ENCODE data around the gene OGDH.

OGDH gene

DNA sequence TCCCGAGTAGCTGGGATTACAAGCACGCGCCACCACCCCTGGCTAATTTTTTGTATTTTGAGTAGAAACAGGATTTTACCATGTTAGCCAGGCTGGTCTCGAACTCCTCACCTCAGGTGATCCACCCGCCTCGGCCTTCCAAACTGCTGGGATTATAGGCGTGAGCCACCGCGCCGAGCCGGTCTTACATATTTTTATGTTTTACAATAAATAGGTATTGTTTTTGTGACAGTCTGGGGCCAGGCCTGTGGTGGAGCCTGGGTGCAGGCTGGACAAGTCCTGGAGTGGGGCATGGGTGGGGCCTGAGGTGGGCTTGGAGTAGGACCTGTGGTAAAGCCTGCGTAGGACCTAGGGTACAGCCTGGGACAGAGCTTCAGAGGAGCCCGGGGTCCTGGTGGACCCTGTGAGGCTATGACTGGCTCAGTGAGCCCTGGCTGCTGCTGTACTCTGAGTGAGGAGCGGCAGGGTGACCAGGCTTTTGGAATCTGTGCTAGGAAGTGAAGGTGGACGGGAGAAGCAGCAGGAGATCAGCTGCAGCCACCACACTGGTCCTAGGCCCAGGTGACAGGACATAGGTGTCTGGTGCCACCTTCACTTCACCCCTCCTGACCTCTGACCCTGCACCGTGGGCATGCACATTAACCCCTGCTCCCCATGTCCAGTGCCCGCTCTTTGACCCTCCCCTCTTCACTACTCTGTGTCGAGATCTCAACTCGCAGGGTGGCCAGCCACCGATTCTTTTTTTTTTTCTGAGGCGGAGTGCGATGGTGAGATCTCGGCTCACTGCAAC, 132.6 kb downstream of the OGDH start:
- DNase-seq (ENCODE audit: low read depth): no peak

DNA sequence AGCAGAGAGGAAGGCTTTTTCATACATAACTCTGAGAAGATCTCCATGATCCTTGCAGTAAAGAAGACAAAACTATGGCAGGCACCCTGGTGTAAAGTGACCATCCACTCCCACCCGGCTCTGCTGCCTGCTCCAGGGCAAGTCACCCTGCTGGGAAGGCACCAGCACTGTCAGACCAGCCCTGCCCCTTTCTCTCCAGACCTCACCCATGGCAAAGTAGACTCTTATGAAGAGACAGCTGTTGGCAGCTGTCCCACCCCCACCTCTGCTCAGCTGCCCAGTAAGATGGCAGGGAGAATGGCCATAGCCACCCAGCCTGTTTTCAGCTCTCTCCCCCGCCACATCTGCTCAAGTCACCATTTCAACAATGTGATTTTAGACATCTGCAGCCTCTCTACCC, 133.6 kb downstream of the OGDH start:
- no peak for DNase-seq (ENCODE audit: low read depth)

DNA sequence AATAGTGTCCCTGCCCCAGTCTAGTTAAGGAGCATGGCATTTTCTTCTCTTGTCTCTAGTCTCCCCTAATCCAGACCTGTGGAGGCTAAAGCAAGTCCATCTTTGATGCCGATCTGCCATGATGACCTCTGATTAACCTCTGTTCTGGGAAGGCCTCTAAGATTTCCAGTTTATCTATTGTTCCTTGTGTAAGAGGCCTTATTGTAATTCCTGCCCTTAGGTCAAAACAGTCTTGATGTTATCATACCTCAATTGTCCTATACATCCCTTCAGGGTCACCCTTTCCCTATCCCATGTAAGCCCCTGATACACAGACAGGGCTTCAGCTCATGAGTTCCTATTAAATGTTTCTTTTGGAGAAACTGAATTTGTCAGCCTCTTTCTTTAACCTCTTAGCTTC, 137.3 kb downstream of the OGDH start:
- DNase-seq (ENCODE audit: low read depth): no peak

DNA sequence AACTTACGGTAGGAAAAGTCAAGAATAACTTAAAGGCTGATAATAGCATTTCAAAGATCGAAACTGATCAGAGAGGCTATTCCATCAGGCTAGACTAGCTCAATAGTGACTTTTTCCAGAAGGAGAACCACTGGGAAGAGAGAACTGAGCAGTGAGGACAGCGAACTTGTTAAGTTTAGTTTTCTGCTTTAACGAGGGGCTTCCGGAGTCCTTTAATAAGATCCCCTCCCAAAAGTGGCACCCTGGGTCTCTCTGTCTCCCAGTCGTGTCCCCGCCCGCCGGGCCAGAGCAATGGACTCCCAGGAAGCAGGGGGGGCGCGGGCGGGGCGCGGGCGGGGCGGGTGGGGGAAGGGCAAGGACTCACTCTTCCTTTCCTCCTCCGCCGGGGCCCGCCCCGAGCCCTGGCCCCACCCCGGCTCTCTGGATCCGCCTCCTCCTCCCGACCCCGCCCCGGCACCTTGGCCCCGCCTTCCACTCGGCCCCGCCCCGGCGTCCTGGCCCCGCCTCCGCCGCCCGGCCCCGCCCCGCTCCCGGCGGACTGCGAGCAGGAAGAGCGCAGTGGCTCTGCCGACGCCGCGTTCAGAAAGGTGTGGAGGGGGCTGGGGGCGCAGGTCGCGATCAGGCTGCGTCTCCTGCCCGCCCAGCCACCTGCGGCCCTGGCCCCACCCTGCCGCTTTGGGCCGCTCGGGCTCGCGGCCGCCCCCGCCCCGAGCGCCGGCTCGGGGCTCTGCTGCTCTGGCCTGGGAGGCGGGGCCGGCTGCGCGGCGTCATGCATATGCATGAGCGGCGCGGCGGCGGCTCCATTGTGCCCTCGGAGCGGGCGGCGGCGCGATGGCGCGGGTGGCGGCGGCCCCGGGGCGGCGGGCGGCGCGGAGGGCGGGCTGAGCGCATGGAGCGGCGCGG, 141.9 kb downstream of the OGDH start, which contains the start of gene ZMIZ2:
TSS of gene ZMIZ2 (plus strand) at position 803 of the 903 bp plus-strand sequence. CDS start 7,403 bp downstream, outside the sequence.
- DNase-seq (ENCODE audit: low read depth): peak; percentile 83

DNA sequence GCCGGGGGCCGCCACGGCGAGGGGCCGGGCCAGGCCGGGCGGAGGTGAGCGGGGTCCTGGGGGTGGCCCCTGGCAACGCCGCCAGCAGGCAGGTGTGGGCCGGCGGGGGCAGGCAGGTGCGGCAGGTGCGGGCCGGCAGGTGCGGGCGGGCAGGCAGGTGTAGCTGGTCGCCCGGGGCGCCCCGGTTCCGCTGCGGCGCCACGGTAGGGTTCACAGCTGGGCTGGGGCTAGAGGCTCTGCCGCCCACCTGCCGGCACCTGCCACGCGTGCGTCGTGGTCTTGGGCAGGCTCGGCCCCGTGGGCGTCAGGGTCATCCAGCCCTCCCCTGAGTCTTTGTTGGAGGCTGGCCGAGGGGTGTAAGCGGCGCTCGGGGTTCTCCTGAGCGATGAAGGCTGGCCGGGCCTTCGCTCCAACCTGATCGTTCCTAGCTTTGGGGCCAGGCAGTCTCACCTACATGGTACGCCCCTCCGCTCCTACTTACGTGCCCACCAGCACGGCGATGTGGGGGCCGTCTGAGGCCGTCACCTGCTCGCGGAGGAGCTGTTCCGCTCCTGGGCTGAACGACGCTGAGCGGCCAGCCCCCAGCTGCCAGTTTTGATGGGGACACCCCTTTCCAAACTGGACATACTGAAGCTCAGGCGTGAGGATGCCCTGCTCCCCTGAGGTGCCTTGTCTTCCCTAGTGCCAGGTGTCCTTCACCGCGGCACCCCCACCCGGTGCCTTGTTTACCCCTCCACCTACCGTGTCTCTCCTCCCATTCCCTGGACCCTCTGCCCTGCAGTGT, 142.7 kb downstream of the OGDH start:
- no peak for DNase-seq (ENCODE audit: low read depth)

DNA sequence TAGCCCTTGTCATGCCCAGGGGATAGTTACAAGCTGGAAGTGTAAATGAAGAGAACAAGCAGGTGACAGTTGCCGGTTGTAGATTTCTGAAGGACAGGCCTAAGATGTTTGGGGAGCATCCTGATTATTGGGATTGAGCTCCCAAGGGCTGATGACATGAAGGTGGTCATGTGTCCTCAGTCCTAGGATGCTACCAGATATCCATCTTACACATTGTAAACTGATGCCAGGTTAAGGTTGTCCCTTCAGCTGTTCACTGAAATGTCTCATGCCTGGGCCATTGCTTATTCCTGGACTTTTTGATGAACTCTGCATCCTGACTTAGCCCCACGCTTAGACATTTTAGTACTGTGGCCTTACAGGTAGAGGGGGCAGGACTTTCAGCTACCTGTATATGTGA, 143.6 kb downstream of the OGDH start:
- DNase-seq (ENCODE audit: low read depth): no peak

DNA sequence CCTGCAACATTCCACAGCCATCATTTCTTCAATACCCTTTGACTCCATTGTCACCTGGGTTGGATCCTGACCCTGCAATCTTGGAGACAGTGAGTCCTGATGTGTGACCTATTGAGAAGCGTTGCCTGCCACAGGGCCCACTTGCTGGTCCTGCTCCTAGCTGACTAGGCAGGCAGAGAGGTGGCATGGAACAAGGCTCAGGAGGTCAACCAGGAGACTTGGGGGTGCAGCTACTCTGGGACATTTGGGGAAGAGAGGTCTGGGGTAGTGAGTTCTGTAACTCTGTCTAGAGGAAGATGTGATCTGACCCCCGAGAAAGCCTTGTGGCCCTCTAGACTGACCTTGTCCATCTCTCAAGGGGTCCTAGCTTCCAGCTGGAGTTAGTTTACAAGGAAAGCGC, 144.0 kb downstream of the OGDH start:
- no peak for DNase-seq (ENCODE audit: low read depth)

DNA sequence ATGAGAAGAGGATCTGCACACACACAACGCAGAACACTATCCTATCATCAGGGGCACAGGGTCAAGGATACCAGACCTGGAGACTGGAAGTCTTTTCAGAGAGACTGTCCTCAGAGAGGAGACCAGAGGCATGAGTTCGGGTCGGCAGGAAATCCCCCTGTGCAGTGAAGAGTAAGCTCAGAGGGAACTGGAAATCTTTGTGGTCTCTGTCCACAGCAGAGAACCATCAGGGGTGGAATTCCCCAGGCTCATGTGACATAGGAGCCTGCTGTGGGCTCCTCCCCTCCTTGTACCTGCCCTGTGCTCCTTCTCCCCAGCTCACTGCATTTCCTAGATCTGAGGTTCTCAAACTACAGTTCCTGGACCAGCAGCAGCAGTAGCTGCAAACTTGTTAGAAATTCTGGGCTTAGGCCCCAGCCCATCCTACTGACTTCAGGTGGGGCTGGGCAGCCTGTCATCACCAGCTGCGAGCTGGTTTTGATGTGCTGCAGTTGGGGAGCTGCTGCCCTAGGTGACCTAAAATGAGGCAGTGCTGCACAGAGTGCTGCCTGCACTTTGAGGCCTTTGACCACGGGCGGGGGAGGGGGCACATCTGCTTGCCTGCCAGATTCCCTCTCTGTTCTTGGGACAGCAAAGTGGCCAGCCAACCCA, 144.6 kb downstream of the OGDH start:
- DNase-seq (ENCODE audit: low read depth): peak; percentile 32

DNA sequence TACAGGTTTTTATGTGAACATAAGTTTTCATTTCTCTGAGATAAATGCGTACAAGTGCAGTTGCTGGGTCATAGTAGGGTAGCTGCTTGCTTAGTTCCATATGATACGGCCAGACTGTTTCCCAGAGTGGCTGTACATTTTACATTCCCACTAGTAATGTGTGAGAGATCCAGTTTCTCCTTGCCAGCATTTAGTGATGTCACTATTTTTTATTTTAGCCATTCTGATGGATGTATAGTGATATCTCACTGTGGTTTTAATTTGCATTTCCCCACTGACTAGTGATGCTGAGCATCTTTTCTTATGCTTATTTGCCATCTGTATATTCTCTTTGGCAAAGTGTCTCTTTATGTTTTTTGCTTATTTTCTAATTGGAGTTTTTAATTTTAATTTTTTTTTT, 146.4 kb downstream of the OGDH start:
- DNase-seq (ENCODE audit: low read depth): no peak

DNA sequence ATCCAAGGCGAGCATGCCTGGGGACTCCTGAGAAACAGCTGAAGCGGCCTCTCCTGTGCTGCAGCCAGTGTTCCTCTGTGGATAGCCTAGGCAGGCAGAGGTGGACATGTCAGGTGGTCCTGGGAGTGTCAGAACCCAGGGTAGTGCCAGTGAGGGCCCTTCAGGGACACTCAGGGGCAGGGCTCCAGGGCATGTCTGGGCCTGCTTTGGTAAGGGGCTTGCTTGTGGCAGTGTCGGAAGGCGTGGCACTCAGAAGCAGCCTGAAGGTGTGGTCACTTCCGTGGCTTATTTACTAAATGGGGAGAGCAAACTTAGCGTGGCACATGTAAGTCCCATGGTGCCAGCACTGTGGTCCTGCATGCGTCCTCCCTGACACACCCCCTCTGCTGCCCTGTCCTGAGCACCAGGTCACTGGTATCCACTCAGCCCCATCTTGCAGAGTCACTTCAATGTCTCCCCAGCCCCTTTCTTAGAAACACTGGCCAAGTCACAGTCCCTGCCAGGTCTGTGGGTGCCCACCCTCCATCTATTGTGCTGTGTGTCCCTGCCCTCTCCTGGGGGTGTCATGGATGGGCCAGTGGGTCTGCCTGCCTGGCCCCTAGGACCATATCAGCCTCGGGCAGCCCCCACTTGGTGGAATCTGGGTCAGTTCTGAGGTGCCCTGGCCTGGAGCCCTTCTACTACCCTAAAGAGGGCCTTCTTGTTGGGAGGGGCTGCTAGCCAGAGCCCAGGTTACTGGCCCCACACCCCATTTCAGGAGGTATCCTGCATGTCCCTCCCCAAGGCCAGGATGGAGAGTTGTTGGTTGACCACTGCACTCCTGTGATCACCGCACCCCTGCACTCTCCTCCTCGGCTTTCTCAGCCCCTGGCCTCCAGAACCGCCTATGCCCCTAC, 148.6 kb downstream of the OGDH start:
- DNase-seq (ENCODE audit: low read depth): no peak

DNA sequence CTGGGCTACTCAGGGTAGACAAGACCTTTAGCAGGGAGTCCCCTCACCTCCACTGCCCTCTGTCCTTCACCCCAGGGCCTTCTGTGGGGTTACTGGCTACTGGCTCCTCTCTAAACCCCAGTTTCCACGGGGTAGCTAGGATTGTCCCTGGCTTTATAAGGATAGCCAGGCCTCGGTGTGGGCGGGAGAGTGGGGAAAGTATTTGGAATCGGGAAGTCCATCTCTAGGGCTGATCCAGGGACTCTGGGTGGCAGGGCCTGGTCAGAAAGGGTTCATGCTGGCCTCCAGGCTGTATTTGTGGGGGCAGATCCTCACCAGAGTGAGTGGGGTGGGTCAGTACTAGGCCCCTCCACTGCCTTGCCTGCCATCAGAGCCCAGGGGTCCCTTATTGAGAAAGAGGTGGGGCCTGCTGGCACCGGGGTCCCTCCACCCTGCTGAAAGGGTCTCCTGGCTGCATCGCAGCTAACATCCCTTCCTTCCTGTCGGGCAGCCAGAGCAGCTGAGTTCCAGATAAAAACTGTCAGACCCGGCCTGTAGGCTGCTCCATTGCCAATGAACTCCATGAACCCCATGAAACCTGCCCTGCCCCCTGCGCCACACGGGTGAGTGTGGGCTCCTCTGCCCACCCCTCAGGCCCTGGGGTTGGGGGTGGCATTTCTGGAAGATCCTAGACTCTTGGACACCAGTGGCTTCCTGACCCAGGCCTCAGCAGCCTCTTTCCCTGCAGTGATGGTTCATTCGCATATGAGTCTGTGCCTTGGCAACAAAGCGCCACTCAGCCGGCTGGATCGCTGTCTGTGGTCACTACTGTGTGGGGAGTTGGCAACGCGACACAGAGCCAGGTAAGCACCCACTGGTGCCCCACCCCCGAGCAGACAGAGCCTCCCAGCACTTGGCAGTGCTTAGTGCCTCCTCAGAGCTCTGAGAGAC, 149.5 kb downstream of the OGDH start:
- DNase-seq (ENCODE audit: low read depth): no peak

DNA sequence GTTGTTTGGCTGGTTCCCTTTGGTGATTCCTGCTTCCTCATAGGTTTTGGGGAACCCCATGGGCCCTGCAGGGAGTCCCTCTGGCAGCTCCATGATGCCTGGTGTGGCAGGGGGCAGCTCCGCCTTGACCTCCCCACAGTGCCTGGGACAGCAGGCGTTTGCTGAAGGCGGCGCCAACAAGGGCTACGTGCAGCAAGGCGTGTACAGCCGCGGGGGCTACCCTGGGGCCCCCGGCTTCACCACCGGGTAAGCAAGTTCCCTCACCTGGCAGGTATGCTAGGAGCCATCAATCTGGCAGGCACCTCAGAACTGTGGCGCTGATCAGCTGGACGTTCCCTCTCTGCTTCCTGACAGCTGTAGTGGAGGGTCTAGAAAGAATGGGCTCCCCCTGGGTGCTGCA, 150.5 kb downstream of the OGDH start:
- DNase-seq (ENCODE audit: low read depth): no peak

DNA sequence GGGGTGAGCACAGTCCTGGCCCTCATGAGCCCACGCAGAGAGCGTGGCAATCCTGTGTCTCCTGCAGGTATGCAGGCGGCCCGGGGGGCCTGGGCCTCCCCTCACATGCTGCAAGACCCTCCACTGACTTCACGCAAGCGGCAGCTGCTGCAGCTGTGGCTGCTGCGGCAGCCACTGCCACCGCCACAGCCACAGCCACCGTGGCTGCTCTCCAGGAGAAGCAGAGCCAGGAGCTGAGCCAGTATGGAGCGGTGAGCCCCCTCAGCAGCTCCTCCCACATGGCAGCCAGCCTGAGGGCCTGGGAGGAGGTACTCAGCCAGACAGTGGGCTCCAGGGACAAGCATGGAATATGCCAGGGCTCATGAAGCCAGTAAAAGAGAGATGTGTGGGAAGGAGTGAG, 150.9 kb downstream of the OGDH start:
- DNase-seq (ENCODE audit: low read depth): no peak

DNA sequence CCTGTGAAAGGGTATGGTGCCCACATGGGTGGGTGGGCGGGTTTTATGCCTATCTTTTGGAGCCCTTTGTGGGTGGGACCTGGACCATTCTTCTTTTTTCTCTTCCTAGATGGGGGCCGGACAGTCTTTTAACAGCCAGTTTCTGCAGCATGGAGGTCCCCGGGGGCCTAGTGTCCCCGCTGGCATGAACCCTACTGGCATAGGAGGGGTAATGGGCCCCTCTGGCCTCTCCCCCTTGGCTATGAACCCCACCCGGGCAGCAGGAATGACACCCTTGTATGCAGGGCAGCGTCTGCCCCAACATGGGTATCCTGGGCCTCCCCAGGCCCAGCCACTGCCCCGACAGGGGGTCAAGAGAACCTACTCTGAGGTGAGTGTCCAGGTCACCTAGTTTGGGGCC, 151.3 kb downstream of the OGDH start:
- DNase-seq (ENCODE audit: low read depth): no peak

All from activated gamma-delta T cell treated with anti-CD3 and anti-CD28 coated beads, Interleukin-2, amount 50 U/mL, for 16 hours (primary cell).